GM19463 (cell line): ENCODE data around the gene NCL.
"Not testable (repeated sequence)": the region's sequence is repeated elsewhere in the genome, so short reads cannot be mapped to it uniquely, and the experiment has no call there.

ENCODE experiments used
- ATAC-seq: cut with Tn5 transposase; IDR thresholded peaks from one replicate; pipeline ENCODE4 v1.9.1; 2021; ENCODE audit warnings: mild to moderate bottlenecking, moderate library complexity; ENCODE audit not compliant: unreplicated experiment

Gene NCL

GRCh38 chr2:231433990-231434389 lies 30.3 kb downstream of the NCL start:
- no peak for ATAC-seq

GRCh38 chr2:231431606-231432005 lies 32.7 kb downstream of the NCL start:
- no peak for ATAC-seq

GRCh38 chr2:231430437-231430836 lies 33.8 kb downstream of the NCL start:
- ATAC-seq = not testable (repeated sequence)

- ATAC-seq = no peak
Measured at GRCh38 chr2:231429901-231430300, 34.4 kb downstream of the NCL start.

GRCh38 chr2:231429152-231429551 lies 35.1 kb downstream of the NCL start:
- ATAC-seq = no peak

GRCh38 chr2:231427116-231427515 lies 37.2 kb downstream of the NCL start:
- no peak for ATAC-seq

GRCh38 chr2:231425811-231426703 lies 38.2 kb downstream of the NCL start:
- ATAC-seq = no peak

GRCh38 chr2:231425291-231425810 lies 38.9 kb downstream of the NCL start:
- ATAC-seq = no peak

- ATAC-seq = no peak
Measured at GRCh38 chr2:231423176-231423575, 41.1 kb downstream of the NCL start.

GRCh38 chr2:231422056-231422455 lies 42.2 kb downstream of the NCL start:
- ATAC-seq = no peak

GRCh38 chr2:231421051-231421580 lies 43.2 kb downstream of the NCL start:
- no peak for ATAC-seq

- ATAC-seq = no peak
Measured at GRCh38 chr2:231418820-231419640, 45.3 kb downstream of the NCL start.

GRCh38 chr2:231415029-231415428 lies 49.3 kb downstream of the NCL start:
- no peak for ATAC-seq

- ATAC-seq = no peak
Measured at GRCh38 chr2:231413921-231414476, 50.3 kb downstream of the NCL start.

GRCh38 chr2:231413456-231413855 lies 50.8 kb downstream of the NCL start:
- ATAC-seq = no peak

GRCh38 chr2:231412618-231412963 lies 51.7 kb downstream of the NCL start:
- no peak for ATAC-seq

GRCh38 chr2:231411831-231412617 lies 52.3 kb downstream of the NCL start:
- peak; percentile 99 for ATAC-seq

GRCh38 chr2:231411237-231411636 lies 53.0 kb downstream of the NCL start:
- no peak for ATAC-seq

- ATAC-seq = no peak
Measured at GRCh38 chr2:231410293-231411004, 53.8 kb downstream of the NCL start.

- ATAC-seq = no peak
Measured at GRCh38 chr2:231409776-231410175, 54.5 kb downstream of the NCL start.
